Kidney (tissue), 14 donors: ENCODE measurements around the gene SLC22A23. TPM values are rescaled to one million over a fixed set of nuclear protein-coding genes. Genes with fewer than 3 reads are reported as not detected.

Source experiments
- DNase-seq, 5 donors: peaks; one replicate each; pipeline ENCODE4 v3.0.0-alpha.2; 2013 to 2020
- FAIRE-seq: peaks from 2 replicates; lab custom pipeline; 2012; peaks lifted over from hg19 to GRCh38; lab: Jason Lieb, UNC
- H3K27ac ChIP-seq, 2 donors: one replicate each; pipeline ENCODE4 v1.7.0; 2013; ENCODE audit warnings: low read depth in 2 of 2, low read length in 2 of 2, inconsistent platforms in 1 of 2
- H3K27me3 ChIP-seq: one replicate; pipeline ENCODE4 v1.7.1; 2013; ENCODE audit warnings: low read length, inconsistent platforms; ENCODE audit not compliant: control insufficient read depth, insufficient read depth
- H3K36me3 ChIP-seq, 3 donors: one replicate each; pipeline versions ENCODE4 v1.7.0 to v1.7.1; 2013; ENCODE audit warnings: low read length in 3 of 3, control low read depth in 1 of 3, inconsistent platforms in 1 of 3; ENCODE audit not compliant: insufficient read depth in 3 of 3, control insufficient read depth in 2 of 3
- H3K4me1 ChIP-seq, 3 donors: one replicate each; pipeline versions ENCODE4 v1.7.0 to v1.7.1; 2013; ENCODE audit warnings: low read length in 3 of 3, inconsistent platforms in 1 of 3, low read depth in 1 of 3; ENCODE audit not compliant: control insufficient read depth in 2 of 3, insufficient read depth in 2 of 3
- H3K4me3 ChIP-seq, 3 donors: one replicate each; pipeline versions ENCODE4 v1.7.0 to v1.8.1; 2013; ENCODE audit warnings: low read length in 3 of 3, control low read depth in 1 of 3, inconsistent platforms in 1 of 3
- H3K9ac ChIP-seq, 3 donors: one replicate each; pipeline versions ENCODE4 v1.7.0 to v1.7.1; 2013; ENCODE audit warnings: low read length in 3 of 3, control low read depth in 1 of 3, inconsistent platforms in 1 of 3
- H3K9me3 ChIP-seq, 3 donors: one replicate each; pipeline versions ENCODE4 v1.7.0 to v1.7.1; 2013; ENCODE audit warnings: low read length in 3 of 3, control low read depth in 1 of 3, inconsistent platforms in 1 of 3; ENCODE audit not compliant: control insufficient read depth in 2 of 3, insufficient read depth in 1 of 3
- intact Hi-C: fragments of 100-400 bp; cut with DNase I; formaldehyde crosslinking; loops from one replicate; pipeline ENCODE4 v1.11.1; 2022
- polyA plus RNA-seq: library from polyadenylated mRNA; stranded (reverse); fragments of 350-450 nt; fragmentation: Illumina TruSeq; extraction: RNeasy Lipid Tissue Mini Kit (QIAGEN cat#74804); gene quantifications from one replicate; pipeline ENCODE4 v1.2.3, GENCODE V29; 2014; ENCODE audit warnings: low read depth, low replicate concordance; ENCODE audit not compliant: insufficient read depth
- total RNA-seq: library from RNA; stranded (reverse); fragmentation: NEBNext Ultra II Directional; extraction: Animal tissue kit (Norgen Biotek cat#: 25700); gene quantifications from one replicate; pipeline ENCODE4 v1.2.1, GENCODE V29; 2021
- TF ChIP-seq, protein P1 (sequence below): IDR thresholded peaks from 3 replicates; pipeline ENCODE4 v1.5.1; 2012; ENCODE audit warnings: mild to moderate bottlenecking, moderate library complexity, borderline replicate concordance; ENCODE audit not compliant: insufficient read depth; ENCODE audit errors: extremely low read depth
- donor health status: control.
- donor health status: control.
- donor health status: control.
- donor health status: control.
- donor health status: control.
- donor health status: DM: yes; HTN: yes; CAD: no.
- donor health status: Normal renal cell carcinoma (clear cell type).

The SLC22A23 gene
- total and polyA plus RNA-seq, 2 donors from 2014 or later: 5.3 to 5.7 TPM

GRCh38 chr6:3424185-3424927 lies 32.5 kb downstream of the SLC22A23 start:
- DNase-seq (no peak), FAIRE-seq (no peak)
- Histone ChIP-seq H3K4me3 (no peak overlapping the region), H3K9ac (no peak overlapping the region), H3K36me3 (no peaks in the 10 kb centered on the region), H3K27me3 (no peaks in the 10 kb centered on the region), H3K27ac (no peak overlapping the region), H3K9me3 (no peaks in the 10 kb centered on the region), H3K4me1 (peaks cover 4 to 15% (median 14%) of the 10 kb centered on the region in 3 donors)
- TF ChIP-seq, protein P1, sequence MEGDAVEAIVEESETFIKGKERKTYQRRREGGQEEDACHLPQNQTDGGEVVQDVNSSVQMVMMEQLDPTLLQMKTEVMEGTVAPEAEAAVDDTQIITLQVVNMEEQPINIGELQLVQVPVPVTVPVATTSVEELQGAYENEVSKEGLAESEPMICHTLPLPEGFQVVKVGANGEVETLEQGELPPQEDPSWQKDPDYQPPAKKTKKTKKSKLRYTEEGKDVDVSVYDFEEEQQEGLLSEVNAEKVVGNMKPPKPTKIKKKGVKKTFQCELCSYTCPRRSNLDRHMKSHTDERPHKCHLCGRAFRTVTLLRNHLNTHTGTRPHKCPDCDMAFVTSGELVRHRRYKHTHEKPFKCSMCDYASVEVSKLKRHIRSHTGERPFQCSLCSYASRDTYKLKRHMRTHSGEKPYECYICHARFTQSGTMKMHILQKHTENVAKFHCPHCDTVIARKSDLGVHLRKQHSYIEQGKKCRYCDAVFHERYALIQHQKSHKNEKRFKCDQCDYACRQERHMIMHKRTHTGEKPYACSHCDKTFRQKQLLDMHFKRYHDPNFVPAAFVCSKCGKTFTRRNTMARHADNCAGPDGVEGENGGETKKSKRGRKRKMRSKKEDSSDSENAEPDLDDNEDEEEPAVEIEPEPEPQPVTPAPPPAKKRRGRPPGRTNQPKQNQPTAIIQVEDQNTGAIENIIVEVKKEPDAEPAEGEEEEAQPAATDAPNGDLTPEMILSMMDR: no peak
- intact Hi-C loops: no loop called here

GRCh38 chr6:3423439-3424184 lies 33.2 kb downstream of the SLC22A23 start:
- no peak overlapping the region for H3K27ac ChIP-seq
- H3K27me3 ChIP-seq: no peaks in the 10 kb centered on the region
- H3K9me3 ChIP-seq: no peaks in the 10 kb centered on the region
- TF ChIP-seq, protein P1: no peak
- no peak overlapping the region for H3K4me3 ChIP-seq
- DNase-seq (no peak), FAIRE-seq (no peak)
- no peaks in the 10 kb centered on the region for H3K36me3 ChIP-seq
- intact Hi-C loops: no loop called here
- H3K9ac ChIP-seq: no peak overlapping the region
- peaks cover 4 to 15% (median 14%) of the 10 kb centered on the region in 3 donors for H3K4me1 ChIP-seq

DNA sequence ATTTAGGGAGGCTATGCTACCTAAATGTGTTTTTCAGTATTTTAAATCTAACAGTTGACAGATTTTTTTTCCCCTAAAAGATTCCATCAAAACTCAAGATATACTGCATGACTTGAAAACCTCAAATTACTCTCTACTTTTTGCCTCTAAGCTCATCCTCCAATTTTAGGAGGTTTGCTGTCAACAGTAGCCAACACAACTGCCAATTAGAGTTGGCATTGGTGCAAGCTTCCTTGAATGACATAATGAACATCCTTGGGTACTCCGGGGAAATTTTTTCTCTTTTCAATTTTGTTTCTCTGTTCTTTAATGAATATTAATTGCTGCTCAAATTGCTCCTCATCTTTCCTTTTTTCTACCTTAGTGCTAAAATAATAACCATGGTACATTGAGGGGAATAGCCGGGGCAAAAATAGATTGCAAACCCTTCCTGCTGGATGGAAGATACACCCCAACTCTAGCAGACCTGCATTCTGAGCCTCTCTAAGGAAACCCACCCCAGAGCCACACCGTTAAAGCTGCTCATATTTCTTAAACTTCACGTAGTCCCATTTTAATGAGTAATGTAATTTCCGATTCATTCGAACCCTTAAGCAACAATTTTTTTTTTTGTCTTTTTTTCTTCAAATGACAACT lies 34.3 kb downstream of the SLC22A23 start:
- no peak overlapping the region for H3K4me3 ChIP-seq
- FAIRE-seq (no peak), DNase-seq (no peak)
- no peaks in the 10 kb centered on the region for H3K27me3 ChIP-seq
- H3K4me1 ChIP-seq: peaks cover 4 to 10% (median 7%) of the 10 kb centered on the region in 3 donors
- no peaks in the 10 kb centered on the region for H3K9me3 ChIP-seq
- no peak overlapping the region for H3K9ac ChIP-seq
- no peaks in the 10 kb centered on the region for H3K36me3 ChIP-seq
- H3K27ac ChIP-seq: no peak overlapping the region
- intact Hi-C loops: no loop called here
- TF ChIP-seq, protein P1: no peak
